Fibroblast of lung (primary cell): ENCODE results near the gene DRAP1.

Experiments used
- CTCF ChIP-seq, 2 donors: IDR thresholded peaks in 1 of 2; conservative IDR thresholded peaks in 1 of 2; 1 replicate in 1 of 2; 2 replicates in 1 of 2; pipeline ENCODE4 v1.5.1; 2011 to 2012; ENCODE audit warnings: low read length in 2 of 2, control low read depth in 1 of 2, inconsistent platforms in 1 of 2, low read depth in 1 of 2, mild to moderate bottlenecking in 1 of 2
- EZH2 ChIP-seq: IDR thresholded peaks from 2 replicates; pipeline ENCODE4 v1.5.1; 2012; ENCODE audit warnings: low read length, control low read depth, mild to moderate bottlenecking; ENCODE audit errors: missing control alignments

DNA sequence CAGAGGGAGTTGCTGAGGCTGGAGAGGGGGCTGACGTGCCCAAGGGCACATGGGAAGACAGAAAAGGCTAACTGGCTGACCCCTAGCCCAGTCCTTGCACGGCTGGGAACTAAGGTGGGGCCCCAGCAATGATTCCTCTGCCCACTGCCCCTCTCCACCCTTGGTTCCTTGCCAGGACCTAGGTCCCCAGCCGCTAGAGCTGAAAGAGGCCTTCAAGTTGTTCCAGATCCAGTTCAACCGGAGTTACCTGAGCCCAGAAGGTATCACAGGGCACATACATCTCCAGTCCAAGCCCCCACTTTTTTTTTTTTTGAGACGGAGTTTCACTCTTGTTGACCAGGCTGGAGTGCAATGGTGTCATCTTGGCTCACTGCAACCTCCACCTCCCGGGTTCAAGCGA, 39.2 kb upstream of the DRAP1 start:
- TF ChIP-seq CTCF (conservative IDR thresholded peaks at IDR 0.05 in 1 of 2, IDR thresholded peaks at IDR 0.05 in 1 of 2; ENCODE audit: low read depth in 1 of 2, low read length in 2 of 2), result no peak
- no peak for TF ChIP-seq EZH2
